Measurements from ENCODE around the gene PRODH.
"Not testable (repeated sequence)": the region's sequence is repeated elsewhere in the genome, so short reads cannot be mapped to it uniquely, and the experiment has no call there.

GRCh38 chr22:18956121-18956895 is 20.2 kb upstream of the PRODH start:
- TF ChIP-seq TAF1 (IDR thresholded peaks at IDR 0.05; ENCODE audit: borderline replicate concordance, low read depth, low read length); POLR2AphosphoS5 (IDR thresholded peaks at IDR 0.05; ENCODE audit: low read depth, low read length); POLR2A (IDR thresholded peaks at IDR 0.05; ENCODE audit: low read depth, low read length): not testable (repeated sequence)

All from GM12892 (cell line).